A673 (cell line): ENCODE results near the gene ABCA4. TPM values are rescaled to one million over a fixed set of nuclear protein-coding genes. Genes with fewer than 3 reads are reported as not detected.

Experiments
- BruUV-seq: library from RNA; stranded (reverse); fragments of 400-500 nt; replicated peaks from 2 replicates; lab custom pipeline; 2021; lab: Mats Ljungman, UMichigan
- CTCF ChIA-PET: fragments of 300-600 bp; sonication (Branson Sonifier 250); formaldehyde crosslinking; loops from one replicate; lab custom pipeline; 2022; ENCODE audit warnings: antibody characterized with exemption; lab: Charles Lee
- POLR2A ChIA-PET: fragments of 300-600 bp; sonication (Branson Sonifier 250); formaldehyde crosslinking; loops from one replicate; lab custom pipeline; 2022; ENCODE audit warnings: antibody characterized with exemption; ENCODE audit not compliant: low non-redundant PET; lab: Charles Lee
- DNase-seq: peaks from one replicate; pipeline ENCODE4 v3.0.0-alpha.2; 2015; ENCODE audit warnings: low spot score
- H3K27ac ChIP-seq: fragments of 200-600 bp; sonication (generic); 2 replicates; pipeline ENCODE4 v1.5.1; 2016; ENCODE audit warnings: mixed run types, low read depth, mild to moderate bottlenecking, mixed read lengths, antibody characterized with exemption, low read length; ENCODE audit not compliant: poor library complexity, severe bottlenecking
- H3K27me3 ChIP-seq: fragments of 200-600 bp; sonication (generic); replicated peaks from 2 replicates; pipeline ENCODE4 v1.6.1; 2017; ENCODE audit warnings: mixed run types, low read depth, mild to moderate bottlenecking, mixed read lengths, antibody characterized with exemption, low read length; ENCODE audit not compliant: insufficient read depth, poor library complexity
- H3K36me3 ChIP-seq: fragments of 200-600 bp; sonication (generic); 2 replicates; pipeline ENCODE4 v1.6.1; 2016; ENCODE audit warnings: mixed run types, mild to moderate bottlenecking, mixed read lengths, antibody characterized with exemption, low read length; ENCODE audit not compliant: insufficient read depth, poor library complexity, severe bottlenecking
- H3K4me1 ChIP-seq: fragments of 200-600 bp; sonication (generic); 2 replicates; pipeline ENCODE4 v1.6.1; 2017; ENCODE audit warnings: mixed run types, mild to moderate bottlenecking, mixed read lengths, antibody characterized with exemption, low read length; ENCODE audit not compliant: insufficient read depth, poor library complexity, severe bottlenecking
- H3K4me3 ChIP-seq: fragments of 200-600 bp; sonication (generic); 2 replicates; pipeline ENCODE4 v1.5.1; 2016; ENCODE audit warnings: low read depth, mixed run types, mild to moderate bottlenecking, mixed read lengths, low read length; ENCODE audit not compliant: poor library complexity, severe bottlenecking
- H3K9me3 ChIP-seq: fragments of 200-600 bp; sonication (generic); 2 replicates; pipeline ENCODE4 v1.6.1; 2016; ENCODE audit warnings: mixed run types, low read depth, mild to moderate bottlenecking, mixed read lengths, antibody characterized with exemption, low read length; ENCODE audit not compliant: poor library complexity, severe bottlenecking
- CTCF ChIP-seq: fragments of 300-800, 200-600 bp; sonication (generic); conservative IDR thresholded peaks from 2 replicates; pipeline ENCODE4 v1.5.1; 2017; ENCODE audit warnings: low read depth, mild to moderate bottlenecking, antibody characterized with exemption, low read length, moderate library complexity, mixed read lengths
- EZH2 ChIP-seq: fragments of 200-600 bp; sonication (generic); IDR thresholded peaks from 2 replicates; pipeline ENCODE4 v1.6.1; 2017; ENCODE audit warnings: borderline replicate concordance, low read depth, mild to moderate bottlenecking, mixed read lengths, antibody characterized with exemption, low read length; ENCODE audit not compliant: poor library complexity, severe bottlenecking
- intact Hi-C: fragments of 100-400 bp; cut with micrococcal nuclease; formaldehyde crosslinking; loops from one replicate; pipeline ENCODE4 v1.10.0; 2022; ENCODE audit not compliant: unreplicated experiment
- total RNA-seq: library from RNA; stranded (reverse); gene quantifications from 2 replicates; pipeline ENCODE4 v1.2.3, GENCODE V29; 2021

ABCA4 gene
- total RNA-seq, 1 experiment from 2014 or later: 0.09 TPM

- no TSS peak for BruUV-seq
- no peaks in the 10 kb centered on the region for H3K36me3 ChIP-seq
- H3K9me3 ChIP-seq: no peaks in the 10 kb centered on the region
- CTCF ChIA-PET: no interaction called here
- H3K4me3 ChIP-seq: no peak overlapping the region
- H3K4me1 ChIP-seq: peaks cover 6% of the 10 kb centered on the region
- DNase-seq: no peak
- no peak overlapping the region for H3K27ac ChIP-seq
- no peaks in the 10 kb centered on the region for H3K27me3 ChIP-seq
- no peak for TF ChIP-seq CTCF
- no peak for TF ChIP-seq EZH2
- POLR2A ChIA-PET: interaction anchor here (0.6 kb wide), 1 partner anchor 213 kb away, joined by 3 read pairs; no protein-coding TSS in a partner anchor
- intact Hi-C loops: no loop called here
Observed at GRCh38 chr1:94122201-94122970, 1.4 kb upstream of the ABCA4 start.

GRCh38 chr1:94121411-94121821, 468 bp upstream of the ABCA4 start:
- ChIA-PET POLR2A (no interaction called here), CTCF (no interaction called here)
- intact Hi-C loops: no loop called here
- Histone ChIP-seq H3K36me3 (no peaks in the 10 kb centered on the region), H3K27ac (no peak overlapping the region), H3K27me3 (no peaks in the 10 kb centered on the region), H3K9me3 (no peaks in the 10 kb centered on the region), H3K4me3 (no peak overlapping the region), H3K4me1 (peaks cover 16% of the 10 kb centered on the region)
- TF ChIP-seq CTCF (no peak), EZH2 (no peak)
- no peak for DNase-seq
- BruUV-seq: no TSS peak

- TF ChIP-seq EZH2: no peak
- no peak for TF ChIP-seq CTCF
- Histone ChIP-seq H3K27ac (no peak overlapping the region), H3K4me3 (no peak overlapping the region), H3K4me1 (peaks cover 24% of the 10 kb centered on the region), H3K36me3 (no peaks in the 10 kb centered on the region), H3K27me3 (no peaks in the 10 kb centered on the region), H3K9me3 (no peaks in the 10 kb centered on the region)
- no peak for DNase-seq
- no TSS peak for BruUV-seq
- ChIA-PET POLR2A (no interaction called here), CTCF (no interaction called here)
- intact Hi-C loops: no loop called here
Observed at GRCh38 chr1:94120570-94120901, 412 bp downstream of the ABCA4 start.
